A375 (cell line): ENCODE measurements around the gene EPB42. TPM values are rescaled to one million over a fixed set of nuclear protein-coding genes. Genes with fewer than 3 reads are reported as not detected.

ENCODE experiments used
- small RNA-seq: library from RNA; depleted of rRNA; stranded (forward); fragments of <200 nt; gene quantifications from one replicate; pipeline ENCODE3, GENCODE V24; 2014
- total RNA-seq: library from RNA; depleted of rRNA; stranded (reverse); fragments of >200 nt; shearing (Covaris generic); gene quantifications from 2 replicates; pipeline ENCODE4 v1.2.3, GENCODE V29; 2014; rRNA removed

The EPB42 gene
- total RNA-seq: not detected in 2 replicates

DNA sequence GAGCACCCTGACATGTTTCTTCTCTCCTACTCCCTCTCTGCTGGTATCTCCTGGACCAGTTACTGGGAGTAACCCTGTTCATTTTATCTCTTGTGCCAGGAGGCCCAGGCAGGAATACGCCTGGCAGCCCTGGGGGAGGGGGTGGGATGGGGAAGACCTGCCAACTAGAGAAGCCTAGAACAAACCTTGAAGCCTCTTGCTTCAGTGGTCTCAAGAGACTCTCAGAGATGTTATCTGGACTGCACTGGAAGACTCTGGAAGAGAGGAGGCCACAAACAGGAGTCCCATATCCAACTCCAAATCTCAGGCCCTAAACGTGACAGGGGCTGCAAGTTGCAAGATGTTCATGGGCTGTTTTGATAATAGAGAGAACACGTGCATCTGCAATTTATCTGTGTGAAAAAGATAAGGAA is at the start of gene EPB42:
TSS of gene EPB42 (minus strand) at position 28 of the 413 bp plus-strand sequence. CDS start 193 bp downstream, outside the sequence.

DNA sequence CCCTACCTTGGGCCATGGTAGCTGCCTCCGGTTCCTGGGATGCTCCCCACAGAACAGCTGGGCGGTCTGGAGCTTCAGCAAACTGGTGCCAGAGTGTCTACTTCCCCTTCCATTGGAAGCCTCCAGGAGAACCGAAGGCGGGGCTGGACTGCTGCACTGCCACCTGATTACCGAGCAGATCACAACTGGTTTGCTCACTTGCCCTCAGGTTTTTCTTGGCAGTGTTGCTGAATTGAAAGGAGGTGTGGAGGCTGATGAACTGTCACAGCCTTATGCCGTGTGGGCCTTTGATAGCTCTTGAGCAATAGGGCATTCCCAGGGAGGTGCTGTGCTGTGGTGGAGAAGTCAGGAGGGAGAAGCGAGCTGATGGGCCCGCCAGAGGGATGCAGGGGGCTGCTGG is 46.0 kb upstream of the EPB42 start, which contains the start of gene TGM5:
TSS of gene TGM5 (minus strand) at position 95 of the 400 bp plus-strand sequence. CDS start at position 16, 79 bp downstream.

DNA sequence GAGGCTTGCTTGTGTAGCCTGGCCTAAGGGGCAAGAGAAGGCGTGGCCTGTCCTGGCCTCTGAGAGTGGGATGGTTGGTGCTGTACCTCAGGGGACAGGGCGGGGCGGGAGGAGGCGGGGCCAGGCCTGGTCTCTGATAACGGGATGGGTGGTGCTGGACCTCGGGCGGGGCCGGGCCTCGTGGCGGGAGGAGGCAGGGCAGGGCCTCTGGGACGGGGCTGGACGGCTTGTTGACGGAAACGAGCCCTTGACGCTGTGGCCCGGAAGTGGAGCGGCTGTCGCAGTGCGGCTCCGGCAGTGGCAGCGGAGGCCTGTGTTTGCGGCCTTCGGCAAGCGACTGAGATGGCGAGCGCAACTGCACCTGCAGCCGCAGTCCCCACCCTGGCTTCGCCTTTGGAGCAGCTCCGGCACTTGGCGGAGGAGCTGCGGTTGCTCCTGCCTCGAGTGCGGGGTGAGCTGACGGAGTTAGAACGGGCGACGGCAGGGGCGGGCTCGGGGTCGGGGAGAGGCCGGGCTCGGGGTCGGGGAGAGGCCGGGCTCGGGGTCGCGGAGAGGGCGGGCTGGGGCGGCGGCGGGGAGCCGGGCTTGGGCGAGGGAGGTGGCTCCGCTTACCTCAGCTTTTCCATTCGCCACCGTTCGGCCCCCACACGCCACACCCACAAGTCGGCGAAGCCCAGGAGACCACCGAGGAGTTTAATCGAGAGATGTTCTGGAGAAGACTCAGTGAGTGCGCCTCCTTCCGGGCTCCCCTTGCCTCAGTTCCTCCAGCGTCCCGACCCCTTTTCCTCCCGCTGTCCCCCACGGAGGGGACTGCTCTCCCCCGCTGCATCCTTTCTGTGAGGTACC is 35.4 kb downstream of the EPB42 start, which contains the start of gene CCNDBP1:
TSS of gene CCNDBP1 (plus strand) at position 247 of the 846 bp plus-strand sequence. CDS start at position 343, 96 bp downstream.

Small RNA genes lying within 50 kb of the gene (small RNA-seq; reads per million reads assigned to genes)
- not detected for gene RF00019

Other genes starting within 250 kb of the EPB42 start
- 31.7 and 32.2 TPM in 2 replicates for gene UBR1, start 115.0 kb downstream of the EPB42 start, total RNA-seq
- 21.7 and 25.8 TPM in 2 replicates for gene TMEM62, start 87.4 kb downstream of the EPB42 start, total RNA-seq
- 51.1 and 53.4 TPM in 2 replicates for gene CCNDBP1, start 35.6 kb downstream of the EPB42 start, total RNA-seq
- 0.66 TPM in 1 of 2 replicates, not detected in the other for gene TGM5, start 45.9 kb upstream of the EPB42 start, total RNA-seq
- gene TGM7, start 81.2 kb upstream of the EPB42 start, total RNA-seq: not detected in 2 replicates
- gene LCMT2, start 109.6 kb upstream of the EPB42 start, total RNA-seq: 16.9 and 19.5 TPM in 2 replicates
- gene ZSCAN29, start 150.0 kb upstream of the EPB42 start, total RNA-seq: 21.9 and 24.0 TPM in 2 replicates
- 12.4 and 12.6 TPM in 2 replicates for gene TUBGCP4, start 150.1 kb upstream of the EPB42 start, total RNA-seq